Measurements from ENCODE around the gene KSR1.
"Not testable (repeated sequence)": the region's sequence is repeated elsewhere in the genome, so short reads cannot be mapped to it uniquely, and the experiment has no call there.

Gene KSR1

GRCh38 chr17:27646232-27646631, 190.0 kb downstream of the KSR1 start:
- FAIRE-seq: no peak

GRCh38 chr17:27647765-27648164, 191.5 kb downstream of the KSR1 start:
- no peak for FAIRE-seq

DNA sequence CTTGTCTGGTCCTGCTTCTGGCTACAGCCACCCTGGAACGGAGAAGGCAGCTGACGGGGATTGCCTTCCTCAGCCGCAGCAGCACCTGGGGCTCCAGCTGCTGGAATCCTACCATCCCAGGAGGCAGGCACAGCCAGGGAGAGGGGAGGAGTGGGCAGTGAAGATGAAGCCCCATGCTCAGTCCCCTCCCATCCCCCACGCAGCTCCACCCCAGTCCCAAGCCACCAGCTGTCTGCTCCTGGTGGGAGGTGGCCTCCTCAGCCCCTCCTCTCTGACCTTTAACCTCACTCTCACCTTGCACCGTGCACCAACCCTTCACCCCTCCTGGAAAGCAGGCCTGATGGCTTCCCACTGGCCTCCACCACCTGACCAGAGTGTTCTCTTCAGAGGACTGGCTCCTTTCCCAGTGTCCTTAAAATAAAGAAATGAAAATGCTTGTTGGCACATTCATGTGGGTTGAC, 192.9 kb downstream of the KSR1 start:
- FAIRE-seq: not testable (repeated sequence)

DNA sequence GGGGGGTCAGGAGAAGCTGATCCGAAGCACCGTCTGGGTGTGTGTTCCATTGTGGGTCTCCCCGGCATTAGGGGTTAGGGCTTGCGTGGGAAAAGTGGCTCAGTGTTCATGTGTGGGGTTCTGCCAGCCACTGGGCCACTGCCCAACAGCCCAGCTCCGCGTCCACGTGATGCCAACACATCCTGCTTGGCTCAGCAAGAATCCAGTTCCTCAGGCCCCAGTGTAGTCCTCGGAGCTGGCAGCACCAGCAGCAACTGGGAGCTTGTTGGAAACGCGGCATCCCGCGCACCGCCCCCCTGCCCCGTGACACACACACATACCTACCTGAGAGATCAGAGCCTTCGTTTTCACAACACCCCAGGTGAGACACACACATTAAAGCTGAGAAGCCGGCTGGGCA, 193.7 kb downstream of the KSR1 start:
- no peak for FAIRE-seq

DNA sequence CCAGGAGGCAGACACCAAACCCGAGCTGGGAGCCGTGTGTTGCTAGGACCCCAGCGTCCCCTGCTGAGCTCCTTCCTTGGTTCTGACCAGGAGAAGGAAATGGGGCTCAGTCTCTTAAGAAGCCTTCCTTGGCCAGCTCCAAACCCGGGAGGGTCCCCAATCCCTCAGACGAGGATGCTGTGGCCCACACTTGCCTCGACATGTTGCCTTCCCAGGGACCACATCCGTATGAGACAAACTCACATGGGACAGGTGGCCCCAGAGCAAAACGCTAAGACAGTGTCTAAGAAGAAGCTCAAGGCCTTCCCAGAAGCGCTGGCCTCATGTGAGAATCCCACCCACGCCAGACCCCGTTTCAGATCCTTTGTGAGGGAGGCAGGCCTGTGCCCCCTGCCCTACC, 194.6 kb downstream of the KSR1 start:
- FAIRE-seq: no peak

DNA sequence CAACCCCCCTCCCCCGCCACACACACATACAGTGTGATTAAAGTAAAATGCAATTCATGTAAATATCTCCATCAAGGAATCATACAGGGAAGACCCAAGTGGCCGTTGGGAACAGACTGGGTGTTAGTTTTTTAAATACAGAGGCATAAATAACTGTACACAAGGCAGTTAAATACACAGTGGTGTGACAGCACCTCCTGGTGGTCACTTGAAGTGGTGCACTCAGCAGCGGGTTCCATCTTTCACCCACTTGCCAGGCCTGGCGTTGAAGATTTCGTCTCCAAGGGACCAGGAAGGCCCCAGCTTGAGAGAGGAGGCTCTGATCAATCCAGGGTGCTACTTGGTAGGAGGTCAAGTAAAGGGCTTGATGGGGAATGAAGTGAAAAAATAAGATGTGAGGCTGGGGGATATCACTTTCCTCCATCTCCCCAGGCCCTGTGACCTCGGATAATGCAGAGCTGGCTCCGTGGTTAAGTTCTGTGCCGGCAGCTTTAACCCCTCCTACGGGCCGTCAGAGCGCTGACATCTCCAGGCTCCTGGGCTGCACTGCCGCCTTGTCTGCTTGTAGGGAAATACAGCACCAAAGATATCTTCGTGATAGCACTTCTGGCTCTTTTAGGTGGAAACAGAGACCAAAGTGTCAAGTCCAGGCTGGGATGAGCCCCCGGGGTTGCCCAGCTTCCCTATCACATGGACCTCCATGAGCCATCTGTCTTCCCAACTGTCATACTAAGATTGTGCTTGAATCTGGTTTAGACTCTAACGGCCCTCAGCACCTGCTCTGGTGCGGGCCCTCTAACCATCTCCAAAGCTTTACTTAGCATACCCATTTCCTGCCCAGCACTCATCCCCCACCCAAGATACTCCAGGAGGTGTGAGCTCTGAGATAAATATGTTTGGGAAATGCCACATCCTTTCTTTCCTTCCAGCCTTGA, 195.4 kb downstream of the KSR1 start:
- no peak for FAIRE-seq

- FAIRE-seq: not testable (repeated sequence)
These were observed 197.3 kb downstream of the KSR1 start for GRCh38 chr17:27653449-27653971.

DNA sequence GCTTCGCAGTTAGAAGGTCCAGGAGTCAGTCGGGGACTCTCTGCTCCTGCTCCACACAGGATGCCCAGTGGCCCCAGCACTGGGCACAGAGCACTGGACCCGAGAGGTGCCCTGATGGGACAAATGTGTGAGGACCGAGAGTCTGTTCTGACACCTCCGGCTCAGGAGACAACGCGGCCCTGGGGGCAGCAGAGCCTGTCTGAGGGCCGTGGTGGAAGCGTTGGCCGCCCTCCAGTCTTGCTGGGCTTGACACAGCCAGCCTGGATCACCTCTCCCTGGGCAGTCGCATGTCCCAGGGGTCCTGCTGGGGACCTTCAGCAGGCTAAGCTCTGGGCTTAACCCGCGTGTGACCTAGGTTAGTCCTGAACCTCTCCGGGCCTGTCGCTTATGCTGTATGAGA, 197.9 kb downstream of the KSR1 start:
- no peak for FAIRE-seq

- no peak for FAIRE-seq
These were observed 198.6 kb downstream of the KSR1 start for GRCh38 chr17:27654654-27655524.

DNA sequence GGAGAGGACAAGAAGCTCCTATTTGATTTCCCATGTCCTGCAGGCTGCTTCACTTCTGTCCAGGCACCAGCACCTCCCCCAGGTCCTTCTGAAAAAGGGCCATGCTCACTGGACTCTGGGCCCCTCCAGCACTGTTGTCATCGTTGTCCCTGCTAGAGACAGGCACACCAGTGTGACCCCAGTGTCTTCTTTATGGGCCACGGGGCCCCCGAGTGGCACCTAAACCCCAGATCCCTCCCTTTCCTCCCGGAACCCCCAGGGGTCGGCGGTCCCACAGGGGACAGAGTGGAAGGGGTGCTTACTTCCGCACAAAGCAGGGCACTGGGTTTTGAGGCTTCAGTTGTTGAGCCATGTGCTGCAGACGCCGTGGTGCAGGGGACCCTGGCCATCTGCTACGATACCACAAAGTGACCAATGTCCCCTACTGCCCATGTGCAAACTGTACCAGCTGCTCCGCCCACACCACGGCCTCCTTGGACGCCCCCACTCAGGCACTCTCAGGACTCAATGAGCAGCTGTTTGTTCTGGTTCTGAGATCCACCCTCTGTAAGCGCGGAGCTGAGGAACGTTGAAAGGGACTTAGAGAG, 199.4 kb downstream of the KSR1 start:
- not testable (repeated sequence) for FAIRE-seq

DNA sequence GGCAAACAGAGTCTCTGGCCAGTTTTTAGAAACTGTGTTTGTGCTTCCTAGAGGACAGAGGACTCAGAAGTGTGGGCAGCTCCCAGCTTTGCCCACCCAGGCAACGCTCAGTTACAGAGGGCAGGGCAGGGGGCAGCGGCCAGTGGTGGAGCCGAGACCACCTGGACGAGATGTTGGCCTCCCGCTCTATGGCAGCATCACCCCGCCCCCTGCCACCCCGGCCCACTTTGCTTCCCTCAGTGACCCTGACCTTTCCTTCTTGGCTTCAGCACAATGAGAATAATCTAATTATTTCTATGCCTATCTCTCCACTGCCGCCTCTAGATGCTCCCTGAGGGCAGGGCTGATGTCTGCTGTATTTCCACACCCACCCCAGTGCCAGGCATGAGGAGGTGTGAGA, 200.4 kb downstream of the KSR1 start:
- not testable (repeated sequence) for FAIRE-seq

GRCh38 chr17:27657620-27658019, 201.4 kb downstream of the KSR1 start:
- no peak for FAIRE-seq

- FAIRE-seq: no peak
These were observed 203.4 kb downstream of the KSR1 start for GRCh38 chr17:27659683-27660082.

DNA sequence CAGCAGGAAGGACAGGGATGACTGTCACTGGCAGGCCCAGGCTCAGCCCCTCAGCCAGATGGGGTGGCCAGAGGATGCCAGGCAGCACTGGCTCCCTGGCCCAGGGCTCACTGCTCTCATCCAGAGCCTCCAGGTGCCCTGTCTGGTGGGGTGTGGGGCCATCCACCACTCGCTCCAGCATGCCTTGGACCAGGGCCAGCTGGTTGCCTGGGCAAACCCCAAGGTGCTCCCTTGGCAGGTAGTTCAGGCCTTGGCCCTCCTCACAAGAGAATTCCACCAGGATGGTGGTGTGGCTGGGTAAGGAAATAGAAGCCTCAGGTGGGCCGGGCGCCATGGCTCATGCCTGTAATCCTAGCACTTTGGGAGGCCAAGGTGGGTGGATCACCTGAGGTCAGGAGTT, 204.2 kb downstream of the KSR1 start:
- FAIRE-seq: no peak

- FAIRE-seq: no peak
These were observed 207.8 kb downstream of the KSR1 start for GRCh38 chr17:27663936-27664605.

DNA sequence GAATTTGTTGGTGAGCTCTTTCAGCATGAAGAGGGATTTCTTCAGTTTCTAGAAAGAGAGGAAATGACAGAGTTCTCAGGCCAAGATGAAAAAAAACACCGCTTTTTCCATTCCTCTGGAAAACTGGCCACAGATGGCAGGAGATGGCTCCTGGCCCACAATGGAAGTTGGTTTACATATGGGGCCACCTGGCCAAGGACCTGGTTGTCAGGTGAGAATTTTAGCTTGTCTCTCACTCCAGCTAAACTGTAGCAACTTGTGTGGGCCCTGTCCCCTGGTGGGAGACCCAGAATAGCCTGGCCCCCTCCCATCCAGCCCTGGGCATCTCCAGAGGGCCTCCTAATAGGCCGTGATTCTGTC, 208.3 kb downstream of the KSR1 start:
- FAIRE-seq: no peak

DNA sequence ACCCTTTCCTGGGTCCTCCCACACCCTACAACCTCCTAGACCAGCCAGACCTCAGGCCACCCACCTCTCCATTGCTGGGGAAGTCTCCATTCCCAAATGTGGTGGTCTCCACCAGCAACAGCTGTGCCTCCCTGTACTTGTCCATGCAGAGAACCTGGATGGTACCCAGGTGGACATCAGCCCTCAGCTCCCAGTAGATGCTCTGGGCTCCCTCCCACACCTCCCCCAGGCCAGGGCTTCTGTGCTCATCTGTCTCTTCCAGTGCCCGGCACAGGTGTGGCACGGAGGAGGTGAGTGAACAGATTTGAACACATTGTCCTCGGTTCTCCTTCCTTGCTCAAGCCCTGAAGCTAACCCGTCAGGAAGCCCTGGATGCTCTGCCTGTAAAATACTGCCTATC, 209.3 kb downstream of the KSR1 start:
- FAIRE-seq: no peak

DNA sequence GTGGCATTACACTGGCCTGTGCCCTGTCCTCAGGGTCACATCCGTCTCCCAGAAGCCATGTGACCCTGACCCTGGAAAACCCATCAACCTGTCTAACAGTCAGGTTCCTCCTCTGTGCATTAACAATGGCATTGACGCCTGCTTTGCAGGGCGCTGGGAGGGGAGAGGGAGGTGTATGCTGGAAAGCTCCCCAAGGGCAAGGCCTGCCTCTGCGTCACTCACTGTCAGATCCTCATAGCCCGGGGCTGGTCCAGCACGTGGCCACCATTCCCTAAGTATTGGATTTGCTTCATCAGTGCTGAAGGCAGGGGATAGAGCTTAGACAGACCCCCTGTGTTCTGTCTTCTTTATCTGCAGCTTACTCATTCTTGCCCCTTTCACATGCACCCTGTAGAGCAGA, 210.0 kb downstream of the KSR1 start:
- not testable (repeated sequence) for FAIRE-seq

GRCh38 chr17:27666831-27667560, 210.7 kb downstream of the KSR1 start:
- FAIRE-seq: no peak

DNA sequence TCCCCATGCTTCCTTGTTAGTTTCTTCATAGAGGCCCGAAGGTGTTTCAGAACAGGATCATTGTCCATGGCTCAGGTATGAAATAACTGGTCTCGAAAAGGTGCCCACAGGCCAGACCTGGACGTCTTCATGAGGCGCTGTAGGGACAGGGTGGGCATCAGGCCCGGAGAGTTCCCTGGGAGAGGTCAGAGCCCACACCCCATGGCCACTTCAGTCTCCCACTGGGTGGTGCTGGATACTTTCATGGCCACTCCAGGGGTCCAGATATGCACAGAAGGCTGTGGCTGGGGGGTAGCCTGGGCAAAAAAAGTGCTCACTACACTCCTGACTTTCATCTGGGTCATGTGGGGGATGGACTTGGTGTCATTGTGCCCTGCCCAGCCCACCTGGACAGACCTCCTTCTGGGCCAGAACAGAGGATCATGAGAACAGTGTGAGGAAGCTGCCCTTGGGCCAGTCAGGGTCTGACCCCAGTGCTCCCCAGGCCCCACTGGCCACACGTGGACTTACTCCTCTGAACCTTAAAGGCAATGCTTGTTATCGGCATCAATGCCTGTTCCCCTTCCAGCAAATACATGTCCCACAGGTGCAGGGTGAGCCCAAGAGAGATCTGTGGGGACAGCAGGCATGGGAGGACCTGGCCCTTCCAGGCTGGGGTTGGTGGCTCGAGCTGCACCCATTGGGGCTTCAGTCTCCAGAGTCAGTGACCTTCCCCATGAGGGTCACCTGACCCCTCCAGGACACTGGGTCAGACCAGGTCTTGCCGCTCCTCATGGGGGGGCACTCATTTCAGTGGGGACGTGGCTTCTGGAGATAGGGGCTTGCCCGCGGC, 211.6 kb downstream of the KSR1 start:
- no peak for FAIRE-seq

GRCh38 chr17:27668488-27668823, 212.2 kb downstream of the KSR1 start:
- FAIRE-seq: no peak

Data from islet of Langerhans (tissue), 1 donor.